ENCODE data around the gene TMEM119.
"Not testable (repeated sequence)": the region's sequence is repeated elsewhere in the genome, so short reads cannot be mapped to it uniquely, and the experiment has no call there.

Gene TMEM119

DNA sequence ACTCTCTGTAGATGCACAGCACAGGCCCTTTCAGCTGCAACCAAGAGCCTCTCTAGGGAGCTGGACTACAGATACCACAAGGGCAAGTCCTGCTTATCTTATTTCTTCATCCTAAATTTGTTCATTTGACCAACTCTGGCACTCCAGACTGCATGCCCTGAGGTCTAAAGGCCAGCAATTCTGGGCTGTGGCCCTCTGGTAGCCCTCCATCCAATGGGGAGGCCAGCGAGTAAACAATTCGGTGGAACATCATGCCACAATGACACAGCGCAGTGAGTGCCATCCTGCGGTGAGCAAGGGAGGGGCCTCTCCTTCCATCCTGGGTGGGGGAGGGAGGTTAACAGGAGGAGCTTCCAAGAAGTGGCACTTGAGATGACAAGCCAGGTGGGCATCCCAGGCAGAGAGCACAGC lies 36.5 kb upstream of the TMEM119 start:
- DNase-seq (ENCODE audit: low read depth), result no peak

GRCh38 chr12:108633534-108634248 lies 35.8 kb upstream of the TMEM119 start, which contains the start of gene SELPLG:
SELPLG (minus strand) TSS chr12:108633894; CDS start chr12:108624307, 9,587 bp downstream.
- peak; percentile 69 for DNase-seq (ENCODE audit: low read depth)

DNA sequence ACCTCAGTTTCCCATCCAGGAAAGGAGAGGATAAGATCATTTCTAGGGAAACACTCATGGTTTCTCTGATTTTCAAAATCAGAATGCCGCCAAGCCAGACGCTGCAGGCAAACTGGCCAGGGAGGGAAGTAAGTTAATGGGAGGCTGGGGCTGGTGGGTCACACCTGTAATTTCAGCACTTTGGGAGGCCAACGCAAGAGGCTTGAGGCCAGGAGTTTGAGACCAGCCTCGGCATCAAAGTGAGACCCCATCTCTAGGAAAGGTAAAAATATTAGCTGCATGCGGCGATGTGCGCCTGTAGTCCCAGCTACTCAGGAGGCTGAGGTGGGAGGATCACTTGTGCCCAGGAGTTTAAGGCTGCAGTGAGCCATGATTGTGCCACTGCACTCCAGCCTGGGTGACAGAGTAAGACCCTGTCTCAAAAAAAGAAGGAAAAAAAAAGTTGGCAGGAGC lies 35.2 kb upstream of the TMEM119 start:
- DNase-seq (ENCODE audit: low read depth), result no peak

GRCh38 chr12:108631261-108631660 lies 33.4 kb upstream of the TMEM119 start:
- not testable (repeated sequence) for DNase-seq (ENCODE audit: low read depth)

DNA sequence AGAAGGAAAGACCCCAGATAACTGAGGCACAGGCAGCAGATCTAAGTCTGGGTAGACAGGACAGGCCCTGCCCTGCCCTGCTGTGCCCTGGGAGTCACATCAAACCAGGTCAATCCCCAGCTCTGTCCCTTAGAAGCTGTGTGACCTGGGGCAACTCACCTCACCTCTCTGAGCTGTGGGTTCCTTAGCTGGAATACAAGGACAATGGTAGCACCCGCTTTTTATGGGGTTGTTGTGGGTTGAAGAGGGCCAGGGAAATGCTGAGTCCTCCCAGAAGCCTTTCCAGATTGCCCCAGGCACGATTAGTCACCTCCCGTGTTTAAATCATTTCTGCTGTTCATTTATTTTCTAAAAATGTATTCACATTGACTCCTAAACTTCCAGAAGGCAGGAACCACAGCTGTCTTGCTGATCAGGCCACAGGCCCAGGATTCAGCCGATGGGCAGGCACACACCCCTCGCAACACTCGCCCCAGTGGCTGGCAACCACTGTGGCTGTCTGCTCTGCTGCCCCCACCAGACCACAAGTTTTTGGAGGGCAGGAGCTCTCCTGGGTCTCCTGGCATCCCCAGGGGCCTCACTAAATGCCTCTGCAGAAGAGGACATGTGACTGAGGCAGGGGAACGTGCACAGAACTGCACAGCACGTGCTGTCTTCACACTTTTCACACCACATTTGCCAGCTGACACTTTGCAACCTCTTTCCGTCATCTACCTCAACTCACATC lies 32.8 kb upstream of the TMEM119 start:
- DNase-seq (ENCODE audit: low read depth), result no peak

DNA sequence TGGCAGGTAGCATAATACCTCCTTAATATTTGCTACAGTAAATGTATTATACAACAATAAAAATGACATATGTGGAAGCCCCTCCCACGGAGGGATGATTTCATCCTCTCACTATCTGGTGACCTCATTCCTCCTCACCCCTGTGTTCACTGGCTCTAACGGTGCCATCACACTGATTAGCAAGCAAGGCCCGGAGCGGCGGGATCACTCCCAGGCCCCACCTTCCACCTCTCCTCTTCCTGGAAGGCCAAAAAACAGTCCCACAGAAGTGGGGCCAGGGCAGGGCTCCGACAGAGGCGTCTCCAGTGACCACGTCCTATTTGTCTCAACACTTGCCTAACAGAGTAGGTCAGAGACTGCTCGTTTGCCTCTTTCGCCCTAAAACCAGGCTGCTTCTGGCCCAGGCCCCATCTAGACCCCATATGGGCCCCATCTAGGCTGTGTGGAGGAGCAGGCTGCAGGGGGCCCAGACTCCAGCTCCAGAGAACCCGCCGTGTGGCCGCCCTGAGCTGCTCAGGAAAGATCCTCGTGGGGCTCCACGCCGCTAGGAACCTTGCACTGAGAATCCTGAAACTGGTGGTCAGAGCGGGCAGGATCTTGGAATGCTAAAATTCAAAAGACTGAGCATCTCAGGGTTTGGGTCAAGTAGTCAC lies 32.1 kb upstream of the TMEM119 start:
- DNase-seq (ENCODE audit: low read depth), result no peak

- DNase-seq (ENCODE audit: low read depth), result no peak
These were observed 31.3 kb upstream of the TMEM119 start for GRCh38 chr12:108629151-108629550.

DNA sequence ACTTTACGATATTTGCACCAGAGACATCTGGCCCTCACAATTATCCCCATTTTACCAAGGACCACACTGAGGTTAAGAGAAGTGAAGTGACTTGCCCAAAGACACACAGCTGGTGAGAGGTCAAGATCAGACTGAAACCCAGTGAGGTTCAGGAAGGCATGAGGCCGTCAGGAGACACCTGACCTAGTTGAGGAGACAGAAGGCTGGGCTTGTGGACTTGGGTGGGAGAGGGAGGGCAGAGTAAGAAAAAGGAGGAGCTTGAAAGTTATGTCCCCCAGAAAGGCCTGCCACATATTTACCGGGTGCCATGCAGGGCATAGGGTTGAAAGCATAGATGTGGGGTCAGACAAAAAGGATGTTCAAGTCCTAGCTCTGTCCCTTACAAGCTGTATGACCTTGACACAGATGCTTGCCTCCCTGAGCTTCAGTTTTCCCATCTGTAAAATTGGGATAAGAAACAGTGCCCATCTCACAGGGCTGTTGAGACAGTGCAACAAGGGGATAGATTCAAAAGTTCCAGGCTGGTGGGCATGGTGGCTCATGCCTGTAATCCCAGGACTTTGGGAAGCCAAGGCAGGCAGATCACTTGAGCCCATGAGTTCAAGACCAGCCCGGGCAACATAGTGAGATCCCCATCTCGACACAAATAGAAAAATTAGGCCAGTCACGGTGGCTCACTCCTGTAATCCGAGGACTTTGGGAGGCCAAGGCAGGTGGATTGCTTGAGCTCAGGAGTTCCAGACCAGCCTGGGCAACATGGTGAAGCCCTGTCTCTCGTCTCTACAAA lies 29.4 kb upstream of the TMEM119 start:
- no peak for DNase-seq (ENCODE audit: low read depth)

GRCh38 chr12:108625228-108625627 lies 27.3 kb upstream of the TMEM119 start:
- DNase-seq (ENCODE audit: low read depth), result no peak

DNA sequence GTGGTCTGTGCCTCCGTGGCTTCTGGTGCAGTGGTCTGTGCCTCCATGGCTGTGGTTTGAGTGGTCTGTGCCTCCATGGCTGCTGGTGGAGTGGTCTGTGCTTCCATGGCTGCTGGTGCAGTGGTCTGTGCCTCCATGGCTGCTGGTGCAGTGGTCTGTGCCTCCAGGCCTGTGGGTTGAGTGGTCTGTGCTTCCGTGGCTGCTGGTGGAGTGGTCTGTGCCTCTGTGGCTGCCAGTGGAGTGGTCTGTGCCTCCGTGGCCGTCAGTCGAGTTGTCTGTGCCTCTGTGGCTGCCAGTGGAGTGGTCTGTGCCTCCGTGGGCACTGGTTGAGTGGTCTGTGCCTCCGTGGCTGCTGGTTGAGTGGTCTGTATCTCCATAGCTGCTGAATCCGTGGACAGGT lies 25.7 kb upstream of the TMEM119 start:
- no peak for DNase-seq (ENCODE audit: low read depth)

DNA sequence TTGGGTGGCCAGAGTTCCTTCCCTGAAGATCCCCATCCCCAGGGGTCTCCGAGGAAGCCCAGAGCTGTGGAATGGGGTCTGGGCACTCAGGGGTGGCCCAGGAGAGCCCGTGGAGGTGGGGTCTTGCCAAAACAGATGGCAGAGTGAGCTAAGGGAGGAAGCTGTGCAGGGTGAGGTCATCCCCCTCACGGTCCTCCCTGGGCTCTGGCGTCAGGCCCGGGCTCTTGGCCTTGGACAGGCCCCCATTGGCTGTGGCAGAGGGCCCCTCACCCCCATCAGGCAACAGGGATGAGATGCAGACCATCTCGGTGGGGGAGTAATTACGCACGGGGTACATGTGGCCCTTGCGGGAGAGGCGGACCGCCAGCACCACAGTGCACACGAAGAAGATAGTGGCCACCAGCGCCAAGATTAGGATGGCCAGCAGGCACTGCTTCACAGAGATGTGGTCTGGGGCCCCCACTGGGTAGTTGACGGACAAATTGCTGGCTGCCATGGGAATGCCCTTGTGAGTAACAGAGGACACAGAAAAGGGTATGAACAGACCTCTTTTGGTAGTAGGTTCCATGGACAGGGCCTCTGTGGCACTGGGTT lies 25.1 kb upstream of the TMEM119 start:
- DNase-seq (ENCODE audit: low read depth), result no peak

DNA sequence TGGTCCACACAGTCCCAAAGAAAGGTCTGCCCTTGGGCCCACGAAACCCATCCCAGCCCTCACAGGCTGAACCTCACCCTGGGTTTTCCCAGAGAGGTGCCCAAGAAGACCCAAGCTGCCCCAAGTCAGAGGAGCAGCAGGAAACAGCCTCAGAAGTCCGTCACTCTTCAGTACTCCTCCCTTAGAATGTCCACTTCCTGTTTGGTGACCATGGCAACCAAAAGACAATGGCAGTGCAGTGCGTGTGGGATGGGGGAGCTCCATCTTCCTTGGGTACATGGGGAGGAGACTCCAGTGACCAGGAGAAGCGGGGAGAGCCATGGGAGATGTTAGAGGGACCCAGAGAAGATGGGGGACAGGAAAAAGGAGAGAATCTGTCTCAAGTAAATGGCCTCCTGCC lies 24.5 kb upstream of the TMEM119 start:
- DNase-seq (ENCODE audit: low read depth), result no peak

DNA sequence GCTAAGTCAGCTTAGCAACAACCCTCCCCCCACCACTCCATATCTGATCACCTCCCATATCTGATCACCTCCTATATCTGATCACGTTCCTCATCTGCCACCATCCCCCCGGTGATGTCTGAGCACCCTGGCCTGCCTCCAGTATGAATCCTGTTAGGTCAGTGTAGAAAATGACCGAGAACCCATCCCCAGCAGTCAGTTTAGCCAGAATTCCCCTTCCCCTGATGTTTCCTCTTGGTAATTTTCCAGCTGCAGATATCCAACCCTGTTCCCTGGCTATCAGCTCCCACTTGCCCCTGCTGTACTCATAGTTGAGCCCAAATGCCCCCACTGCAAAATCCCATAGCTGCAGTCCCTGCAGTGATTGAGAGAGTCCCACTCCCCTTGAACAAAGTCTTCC lies 23.3 kb upstream of the TMEM119 start:
- no peak for DNase-seq (ENCODE audit: low read depth)

DNA sequence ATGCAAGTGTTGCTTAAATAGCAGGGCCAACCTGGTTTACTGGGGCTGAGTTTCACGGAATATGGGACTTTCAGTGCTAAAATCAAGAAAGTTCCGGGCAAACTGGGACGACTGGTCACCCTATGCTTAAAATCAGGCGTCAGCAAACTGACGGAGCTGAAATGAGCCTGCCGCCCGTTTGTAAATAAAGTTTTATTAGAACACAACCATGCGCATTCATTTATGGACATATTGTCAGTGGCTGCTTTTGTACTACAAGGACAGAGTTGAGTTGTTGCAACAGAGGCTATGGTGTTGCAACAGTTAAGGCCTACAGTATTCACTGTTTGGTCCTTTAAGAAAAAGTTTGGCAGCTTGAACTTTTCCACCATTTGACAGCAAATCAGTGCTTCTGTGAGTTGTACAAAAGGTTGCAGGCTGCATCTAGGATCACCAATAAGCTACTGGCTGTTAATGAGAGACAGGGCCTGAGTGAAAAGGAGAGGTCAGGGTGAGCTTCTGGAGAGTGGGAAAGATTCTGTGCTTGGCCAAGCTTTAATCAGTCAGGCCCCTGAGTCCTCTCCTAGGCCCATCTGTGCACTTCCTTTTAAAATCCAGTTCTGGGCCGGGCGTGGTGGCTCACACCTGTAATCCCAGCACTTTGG lies 22.5 kb upstream of the TMEM119 start:
- no peak for DNase-seq (ENCODE audit: low read depth)

- no peak for DNase-seq (ENCODE audit: low read depth)
These were observed 21.7 kb upstream of the TMEM119 start for GRCh38 chr12:108619369-108620160.

GRCh38 chr12:108618953-108619274 lies 21.0 kb upstream of the TMEM119 start:
- not testable (repeated sequence) for DNase-seq (ENCODE audit: low read depth)

DNA sequence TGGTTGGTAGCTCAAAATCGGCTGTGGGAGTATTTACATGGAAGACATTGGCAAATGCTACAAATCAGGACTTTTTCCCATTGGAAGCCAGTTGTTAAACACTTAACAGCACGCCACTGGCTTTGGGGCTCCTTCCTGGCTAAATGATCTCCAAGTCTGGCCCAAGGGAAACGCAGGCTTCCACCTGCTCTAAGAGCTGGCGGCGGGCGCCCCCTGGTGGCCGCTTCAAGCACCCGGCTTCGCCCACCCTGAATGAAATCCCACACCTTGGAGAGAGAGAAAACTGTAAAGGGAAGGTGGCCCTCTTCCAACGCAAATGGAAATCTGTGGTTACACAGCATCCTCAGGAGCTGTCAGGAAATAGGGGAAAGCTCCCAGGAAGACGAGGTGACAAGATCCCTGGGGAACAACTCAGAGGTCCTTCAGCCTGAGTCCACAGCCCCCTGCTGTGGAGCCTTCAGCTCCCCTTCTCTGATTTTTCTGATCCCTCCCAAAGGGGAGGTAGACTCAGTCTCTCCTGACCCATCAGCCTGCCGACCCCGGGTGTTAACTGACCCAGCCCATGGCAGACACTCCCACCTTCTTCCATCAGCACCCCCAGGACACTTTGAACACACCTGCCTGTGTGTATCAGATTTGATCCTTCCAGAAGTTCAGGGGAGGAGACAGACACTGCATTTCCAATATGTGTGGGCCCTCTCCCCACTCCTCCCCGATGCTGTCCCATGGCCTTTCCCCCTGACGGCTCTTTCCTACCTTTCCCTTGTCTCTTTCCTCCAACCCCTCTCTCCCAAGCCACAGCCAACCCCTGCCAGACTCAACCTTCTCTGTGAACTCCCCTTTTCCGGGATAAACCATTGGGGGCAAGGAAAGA lies 20.4 kb upstream of the TMEM119 start:
- DNase-seq (ENCODE audit: low read depth), result peak; percentile 72

- peak; percentile 56 for DNase-seq (ENCODE audit: low read depth)
These were observed 19.3 kb upstream of the TMEM119 start for GRCh38 chr12:108616941-108617858.

Data from activated T-cell treated with anti-CD3 and anti-CD28 coated beads for 1 hour (primary cell).